ENCODE data around the gene CAND2. TPM values are rescaled to one million over a fixed set of nuclear protein-coding genes. Genes with fewer than 3 reads are reported as not detected.

Gene CAND2
- polyA plus RNA-seq, 1 donor from 2014 or later, result 17.3 TPM

- no peak overlapping the region for H3K4me3 ChIP-seq (ENCODE audit: low read length)
- no peaks in the 10 kb centered on the region for H3K36me3 ChIP-seq (ENCODE audit: insufficient read depth, low read length)
- H3K9me3 ChIP-seq (ENCODE audit: low read length), result no peaks in the 10 kb centered on the region
- no peaks in the 10 kb centered on the region for H4K20me1 ChIP-seq (ENCODE audit: insufficient read depth)
- no peaks in the 10 kb centered on the region for H3F3A ChIP-seq (ENCODE audit: insufficient read depth, low read length, poor library complexity, severe bottlenecking)
- no peaks in the 10 kb centered on the region for H3K9me2 ChIP-seq (ENCODE audit: insufficient read depth, low read length)
- no peak overlapping the region for H3K9ac ChIP-seq (ENCODE audit: low read length)
- no peaks in the 10 kb centered on the region for H3K27me3 ChIP-seq (ENCODE audit: insufficient read depth, low read depth, low read length)
- no peak overlapping the region for H3K4me2 ChIP-seq (ENCODE audit: low read length)
- no peak overlapping the region for H3K27ac ChIP-seq (ENCODE audit: low read length)
- no peaks in the 10 kb centered on the region for H3K79me2 ChIP-seq (replicated peaks; ENCODE audit: insufficient read depth, low read length)
- TF ChIP-seq TAF1 (IDR thresholded peaks at IDR 0.05; ENCODE audit: low read depth), result no peak
- no peak for TF ChIP-seq SMC3 (conservative IDR thresholded peaks at IDR 0.05; ENCODE audit: poor library complexity)
- TF ChIP-seq EZH2 (IDR thresholded peaks at IDR 0.05; ENCODE audit: borderline replicate concordance, insufficient read depth, low read length, poor library complexity, severe bottlenecking), result no peak
- TF ChIP-seq MXI1 (conservative IDR thresholded peaks at IDR 0.05; ENCODE audit: poor library complexity, severe bottlenecking), result no peak
- TF ChIP-seq POLR2AphosphoS5 (IDR thresholded peaks at IDR 0.05), result no peak
- TF ChIP-seq RAD21 (conservative IDR thresholded peaks at IDR 0.05), result no peak
- no peak for TF ChIP-seq EP300 (conservative IDR thresholded peaks at IDR 0.05; ENCODE audit: poor library complexity, severe bottlenecking)
- H2AFZ ChIP-seq (ENCODE audit: low read depth, low read length), result no peak overlapping the region
Measured at GRCh38 chr3:12854565-12854964, 58.1 kb downstream of the CAND2 start.

GRCh38 chr3:12856626-12857025 lies 60.1 kb downstream of the CAND2 start:
- Histone ChIP-seq H3K9ac (ENCODE audit: low read length) (no peak overlapping the region), H3K9me3 (ENCODE audit: low read length) (no peaks in the 10 kb centered on the region), H3K27me3 (ENCODE audit: insufficient read depth, low read depth, low read length) (no peaks in the 10 kb centered on the region), H3K79me2 (replicated peaks; ENCODE audit: insufficient read depth, low read length) (no peaks in the 10 kb centered on the region), H3K4me2 (ENCODE audit: low read length) (no peak overlapping the region), H2AFZ (ENCODE audit: low read depth, low read length) (no peak overlapping the region), H3K9me2 (ENCODE audit: insufficient read depth, low read length) (no peaks in the 10 kb centered on the region), H3F3A (ENCODE audit: insufficient read depth, low read length, poor library complexity, severe bottlenecking) (no peaks in the 10 kb centered on the region), H3K27ac (ENCODE audit: low read length) (no peak overlapping the region), H4K20me1 (ENCODE audit: insufficient read depth) (no peaks in the 10 kb centered on the region), H3K4me3 (ENCODE audit: low read length) (no peak overlapping the region), H3K36me3 (ENCODE audit: insufficient read depth, low read length) (no peaks in the 10 kb centered on the region)
- TF ChIP-seq TAF1 (IDR thresholded peaks at IDR 0.05; ENCODE audit: low read depth), result no peak

GRCh38 chr3:12859840-12860239 lies 63.4 kb downstream of the CAND2 start:
- Histone ChIP-seq H3K9me3 (ENCODE audit: low read length) (no peaks in the 10 kb centered on the region), H3K4me2 (ENCODE audit: low read length) (no peak overlapping the region), H3K9me2 (ENCODE audit: insufficient read depth, low read length) (no peaks in the 10 kb centered on the region), H3K9ac (ENCODE audit: low read length) (no peak overlapping the region), H3K27me3 (ENCODE audit: insufficient read depth, low read depth, low read length) (no peaks in the 10 kb centered on the region), H3K27ac (ENCODE audit: low read length) (no peak overlapping the region), H4K20me1 (ENCODE audit: insufficient read depth) (no peaks in the 10 kb centered on the region), H3K36me3 (ENCODE audit: insufficient read depth, low read length) (no peaks in the 10 kb centered on the region), H3K4me3 (ENCODE audit: low read length) (no peak overlapping the region), H3F3A (ENCODE audit: insufficient read depth, low read length, poor library complexity, severe bottlenecking) (no peaks in the 10 kb centered on the region), H2AFZ (ENCODE audit: low read depth, low read length) (no peak overlapping the region), H3K79me2 (replicated peaks; ENCODE audit: insufficient read depth, low read length) (no peaks in the 10 kb centered on the region)
- no peak for TF ChIP-seq RAD21 (conservative IDR thresholded peaks at IDR 0.05)
- TF ChIP-seq MXI1 (conservative IDR thresholded peaks at IDR 0.05; ENCODE audit: poor library complexity, severe bottlenecking), result no peak
- TF ChIP-seq CTCF (IDR thresholded peaks at IDR 0.05; ENCODE audit: poor library complexity, severe bottlenecking), result no peak

GRCh38 chr3:12861611-12862010 lies 65.1 kb downstream of the CAND2 start:
- Histone ChIP-seq H3K79me2 (replicated peaks; ENCODE audit: insufficient read depth, low read length) (no peaks in the 10 kb centered on the region), H3K27me3 (ENCODE audit: insufficient read depth, low read depth, low read length) (no peaks in the 10 kb centered on the region), H3K9ac (ENCODE audit: low read length) (no peak overlapping the region), H3K4me3 (ENCODE audit: low read length) (no peak overlapping the region), H3K4me2 (ENCODE audit: low read length) (no peak overlapping the region), H3K36me3 (ENCODE audit: insufficient read depth, low read length) (no peaks in the 10 kb centered on the region), H3K9me3 (ENCODE audit: low read length) (no peaks in the 10 kb centered on the region), H3K9me2 (ENCODE audit: insufficient read depth, low read length) (no peaks in the 10 kb centered on the region), H2AFZ (ENCODE audit: low read depth, low read length) (no peak overlapping the region), H3F3A (ENCODE audit: insufficient read depth, low read length, poor library complexity, severe bottlenecking) (no peaks in the 10 kb centered on the region), H3K27ac (ENCODE audit: low read length) (no peak overlapping the region), H4K20me1 (ENCODE audit: insufficient read depth) (no peaks in the 10 kb centered on the region)
- TF ChIP-seq TAF1 (IDR thresholded peaks at IDR 0.05; ENCODE audit: low read depth) (no peak), POLR2AphosphoS5 (IDR thresholded peaks at IDR 0.05) (no peak), REST (IDR thresholded peaks at IDR 0.05; ENCODE audit: borderline replicate concordance) (no peak)

All from neural cell (in vitro differentiated cells).